CD4-positive, alpha-beta T cell treated with Interleukin-10 for 1 hour (primary cell): ENCODE data around the gene OR51B2.
"Not testable (repeated sequence)": the region's sequence is repeated elsewhere in the genome, so short reads cannot be mapped to it uniquely, and the experiment has no call there.

Experiments
- DNase-seq: peaks from one replicate; pipeline ENCODE4 v3.0.0-alpha.2; 2020

OR51B2 gene, protein sequence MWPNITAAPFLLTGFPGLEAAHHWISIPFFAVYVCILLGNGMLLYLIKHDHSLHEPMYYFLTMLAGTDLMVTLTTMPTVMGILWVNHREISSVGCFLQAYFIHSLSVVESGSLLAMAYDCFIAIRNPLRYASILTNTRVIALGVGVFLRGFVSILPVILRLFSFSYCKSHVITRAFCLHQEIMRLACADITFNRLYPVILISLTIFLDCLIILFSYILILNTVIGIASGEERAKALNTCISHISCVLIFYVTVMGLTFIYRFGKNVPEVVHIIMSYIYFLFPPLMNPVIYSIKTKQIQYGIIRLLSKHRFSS

DNA sequence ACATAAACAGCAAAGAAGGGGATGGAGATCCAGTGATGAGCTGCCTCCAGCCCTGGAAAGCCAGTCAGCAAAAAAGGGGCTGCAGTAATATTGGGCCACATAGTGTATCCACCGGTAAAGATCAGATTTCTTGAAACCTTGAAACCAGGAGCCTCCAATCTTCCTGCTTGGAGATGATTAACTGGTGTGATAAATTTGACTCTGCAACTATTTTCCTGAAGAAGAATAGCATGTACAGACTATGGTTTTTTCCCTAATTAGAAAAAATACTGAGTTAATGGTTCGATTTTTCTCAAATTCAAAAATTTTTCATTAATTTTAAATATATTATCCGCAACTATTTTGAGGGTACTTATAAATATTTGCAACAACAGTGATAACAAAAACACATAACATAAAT lies at the start of gene OR51B2:
Gene OR51B2, minus strand, starts transcription at position 101 of the 400 bp plus-strand sequence. Its CDS starts 0 bp downstream, at position 101.
- no peak for DNase-seq

DNA sequence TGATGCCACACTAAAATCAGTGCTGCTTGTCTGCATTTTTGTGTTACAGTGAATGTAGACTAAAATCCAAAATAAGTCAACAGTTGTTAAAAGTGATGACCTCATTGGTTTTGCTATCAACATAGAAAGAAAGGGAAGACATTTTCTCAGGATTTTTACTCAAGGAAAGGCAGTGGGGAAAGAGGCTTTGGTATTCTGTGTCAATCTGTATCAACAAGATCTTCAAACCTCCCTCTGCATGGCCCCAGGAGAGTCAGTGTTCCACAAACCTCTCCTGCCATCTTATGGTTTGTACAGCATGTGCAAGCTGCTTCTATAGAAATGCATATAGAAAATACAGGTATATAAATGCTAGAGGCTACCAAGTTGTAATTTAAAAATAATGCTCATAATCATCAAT lies 45.7 kb upstream of the OR51B2 start:
- DNase-seq, result no peak

DNA sequence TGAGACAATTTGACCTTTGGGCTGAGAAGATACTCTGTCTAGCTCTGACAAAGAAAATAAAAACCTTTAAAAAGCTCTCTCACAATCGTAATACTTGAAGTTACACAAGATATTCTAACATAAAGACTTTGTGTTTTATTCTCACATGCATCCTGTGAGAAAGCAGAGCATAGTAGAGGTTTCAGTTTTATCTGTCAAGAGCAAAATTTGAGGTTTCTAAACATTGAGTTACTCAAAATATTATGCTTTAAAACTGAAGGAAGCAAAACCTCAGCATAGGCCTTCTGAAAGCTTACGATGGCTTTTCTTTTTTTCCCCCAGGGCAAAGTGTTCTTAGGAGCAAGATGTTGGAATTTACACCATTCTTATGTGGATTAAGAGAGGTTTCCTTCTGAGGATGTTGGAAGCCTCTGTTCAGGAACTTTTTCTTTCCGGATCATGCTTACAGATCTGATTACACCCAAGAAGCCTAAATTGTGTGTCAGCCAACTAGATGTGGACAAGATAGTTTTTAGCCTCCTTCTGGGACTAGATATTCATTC lies 44.5 kb upstream of the OR51B2 start:
- DNase-seq, result no peak

DNA sequence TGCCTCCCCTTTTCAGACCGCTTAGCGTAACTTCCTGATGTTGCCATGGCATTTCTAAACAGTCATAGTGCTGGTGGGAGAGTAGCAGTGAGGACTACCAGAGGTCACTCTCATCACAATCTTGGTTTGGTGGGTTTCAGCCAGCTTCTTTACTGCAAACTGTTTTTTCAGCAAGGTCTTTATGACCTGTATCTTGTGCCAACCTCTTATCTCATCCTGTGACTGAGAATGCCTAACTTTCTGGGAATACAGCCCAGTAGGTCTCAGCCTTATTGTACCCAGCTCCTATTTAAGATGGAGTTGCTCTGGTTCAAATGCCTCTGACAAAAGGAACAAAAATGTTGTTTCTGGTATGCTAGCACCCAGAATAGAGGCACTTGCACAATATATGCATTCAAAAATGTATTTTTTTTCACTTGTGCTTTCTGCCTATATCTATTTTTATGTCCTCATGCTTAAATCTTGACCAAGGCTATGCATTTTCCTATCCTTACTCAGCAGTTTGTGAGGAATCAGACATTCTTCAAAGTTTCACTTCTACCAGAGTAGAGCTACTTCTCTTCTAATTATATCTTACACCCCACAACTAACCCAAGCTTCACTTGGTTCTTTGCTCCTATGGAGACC lies 43.5 kb upstream of the OR51B2 start:
- no peak for DNase-seq

DNA sequence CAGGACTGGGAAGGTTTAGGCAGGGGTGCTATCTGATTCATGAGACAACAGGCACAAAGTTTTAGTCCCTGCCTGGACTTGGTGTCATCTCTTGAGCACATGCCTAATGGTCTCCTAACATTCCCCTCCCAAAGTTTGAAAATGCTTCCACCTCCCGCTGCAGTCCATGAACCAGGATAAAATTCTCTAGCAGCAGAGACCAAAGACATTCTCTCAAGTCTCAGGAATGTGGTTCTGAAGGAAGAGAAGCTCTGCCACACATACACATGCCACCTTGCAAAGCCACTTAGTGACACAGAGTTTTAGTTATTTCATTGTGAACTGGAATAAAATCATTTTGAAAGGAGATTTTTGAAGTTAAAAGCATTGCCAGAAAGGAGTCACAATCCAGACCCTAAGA lies 42.8 kb upstream of the OR51B2 start:
- no peak for DNase-seq

DNA sequence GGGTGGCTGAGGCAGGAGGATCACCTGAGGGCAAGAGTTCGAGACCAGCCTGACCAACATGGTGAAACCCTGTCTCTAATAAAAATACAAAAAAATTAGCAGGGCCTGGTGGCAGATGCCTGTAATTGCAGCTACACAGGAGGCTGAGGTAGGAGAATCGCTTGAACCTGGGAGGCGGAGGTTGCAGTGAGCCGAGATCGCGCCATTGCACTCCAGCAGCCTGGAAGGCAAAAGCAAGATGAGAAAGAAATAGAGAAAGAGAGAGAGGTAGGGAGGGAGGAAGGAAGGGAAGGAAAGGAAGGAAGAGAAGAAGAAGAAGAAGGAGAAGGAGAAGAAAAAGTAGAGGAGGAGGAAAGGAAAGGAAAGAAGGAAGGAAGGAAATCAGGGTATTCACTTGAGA lies 42.3 kb upstream of the OR51B2 start:
- DNase-seq, result not testable (repeated sequence)

DNA sequence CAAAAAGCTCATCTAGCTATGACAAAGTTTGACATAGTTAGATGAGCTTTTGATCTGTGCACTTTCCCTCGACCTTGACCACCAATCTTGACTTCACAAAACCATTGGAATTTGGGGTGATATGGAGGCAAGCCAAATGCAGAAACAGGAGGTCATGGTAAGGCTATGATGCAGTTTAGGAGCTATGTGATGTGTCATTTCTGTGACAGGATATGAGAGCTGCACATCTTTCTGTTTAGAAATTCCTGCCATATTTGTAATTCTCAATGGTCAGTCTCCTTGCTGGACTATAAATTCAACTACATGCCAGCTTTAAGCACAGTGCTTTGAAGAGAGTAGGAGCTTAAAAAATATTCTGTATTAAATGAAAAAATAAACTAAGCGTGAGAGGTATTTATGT lies 40.1 kb upstream of the OR51B2 start:
- DNase-seq, result no peak

DNA sequence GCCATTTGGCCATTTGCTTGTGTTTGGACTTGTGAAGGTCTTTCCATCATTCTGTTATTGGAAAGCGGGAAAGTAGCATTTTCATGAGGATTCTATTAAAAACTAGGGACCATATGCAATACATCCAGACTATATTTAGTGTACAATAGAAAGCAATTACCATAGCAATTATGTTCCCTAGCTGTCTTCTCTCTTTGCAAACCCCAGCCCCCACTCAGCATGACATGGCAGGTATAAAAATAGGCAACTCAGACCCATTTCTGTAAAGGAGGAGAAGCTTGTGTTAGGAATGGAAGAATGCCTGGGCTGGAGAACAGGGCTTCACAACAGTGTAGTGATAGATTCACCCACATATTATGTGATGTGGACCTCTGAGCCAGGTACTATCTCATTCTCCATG lies 39.6 kb upstream of the OR51B2 start:
- DNase-seq, result no peak

DNA sequence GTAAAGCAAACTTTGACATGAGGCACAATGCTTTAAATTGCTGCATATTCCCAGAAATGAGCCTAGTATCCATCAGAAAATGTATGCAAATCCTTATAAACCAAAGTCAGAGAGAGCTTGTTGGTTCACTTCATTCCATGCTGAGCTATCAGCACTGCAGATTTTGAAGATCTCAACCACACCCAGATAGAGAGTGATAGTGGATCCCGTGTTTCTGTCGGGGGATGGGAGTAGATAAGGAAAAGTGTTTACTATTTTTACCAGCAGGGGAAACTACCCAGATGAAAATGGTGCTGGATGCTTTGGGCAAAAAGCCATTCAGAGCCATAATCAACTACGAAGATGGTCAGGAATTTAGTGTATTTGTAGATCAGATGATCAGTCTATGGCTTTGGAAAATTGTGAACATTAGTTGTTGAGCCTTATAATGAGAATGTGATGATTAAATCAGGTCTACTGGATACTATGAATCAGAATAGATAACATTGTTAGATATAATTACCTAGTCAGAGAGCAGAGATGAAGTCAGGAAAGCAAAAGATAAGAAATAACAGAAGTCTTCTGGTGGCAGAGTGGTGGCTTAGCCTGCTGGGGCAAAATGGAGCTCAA lies 38.0 kb upstream of the OR51B2 start:
- DNase-seq, result no peak

DNA sequence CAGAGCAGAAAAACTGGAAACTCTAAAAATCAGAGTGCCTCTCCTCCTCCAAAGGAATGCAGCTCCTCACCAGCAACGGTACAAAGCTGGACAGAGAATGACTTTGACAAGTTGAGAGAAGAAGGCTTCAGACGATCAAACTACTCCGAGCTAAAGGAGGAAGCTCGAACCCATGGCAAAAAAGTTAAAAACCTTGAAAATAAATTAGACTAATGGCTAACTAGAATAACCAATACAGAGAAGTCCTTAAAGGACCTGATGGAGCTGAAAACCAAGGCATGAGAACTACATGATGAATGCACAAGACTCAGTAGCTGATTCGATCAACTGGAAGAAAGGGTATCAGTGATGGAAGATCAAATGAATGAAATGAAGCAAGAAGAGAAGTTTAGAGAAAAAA lies 31.9 kb upstream of the OR51B2 start:
- not testable (repeated sequence) for DNase-seq

DNA sequence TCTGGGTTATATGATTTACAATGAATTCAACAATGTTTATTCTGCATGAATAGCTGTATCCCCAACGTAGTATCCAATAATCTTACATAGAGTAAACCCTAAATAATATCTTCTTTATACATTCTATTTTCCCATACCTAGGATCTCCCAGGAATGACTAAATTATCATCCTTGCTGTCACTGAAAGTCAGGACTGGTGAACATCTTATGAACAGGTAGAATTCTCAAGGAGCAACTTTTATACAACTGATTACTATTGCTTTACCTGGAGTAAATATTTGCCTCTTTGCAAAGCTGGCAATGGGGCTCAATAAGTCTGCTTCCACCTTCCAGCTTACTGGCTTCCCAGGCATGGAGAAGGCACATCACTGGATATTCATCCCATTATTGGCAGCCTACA lies 27.1 kb upstream of the OR51B2 start, which contains the start of gene OR51B6:
Gene OR51B6, plus strand, starts transcription at position 301 of the 400 bp plus-strand sequence. Its CDS starts 0 bp downstream, at position 301.
- DNase-seq, result no peak

DNA sequence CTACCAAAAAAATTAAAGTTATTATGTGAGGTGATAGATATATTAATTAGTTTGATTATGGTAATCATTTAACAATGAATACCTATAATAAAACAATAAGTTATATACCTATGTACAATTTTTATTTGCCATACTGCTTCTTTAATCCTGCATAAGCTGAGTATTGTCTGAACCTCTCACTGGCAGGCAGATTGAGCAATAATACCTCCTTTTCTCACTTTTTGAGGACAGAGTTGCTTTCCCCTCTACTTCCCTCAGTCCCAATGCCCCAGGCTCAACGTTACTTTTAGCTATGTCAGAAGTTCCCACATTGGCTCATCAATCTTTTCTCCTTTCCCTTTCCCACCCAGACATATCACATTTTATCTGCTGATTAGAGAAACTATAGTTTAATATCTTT lies 25.5 kb upstream of the OR51B2 start:
- DNase-seq, result no peak

DNA sequence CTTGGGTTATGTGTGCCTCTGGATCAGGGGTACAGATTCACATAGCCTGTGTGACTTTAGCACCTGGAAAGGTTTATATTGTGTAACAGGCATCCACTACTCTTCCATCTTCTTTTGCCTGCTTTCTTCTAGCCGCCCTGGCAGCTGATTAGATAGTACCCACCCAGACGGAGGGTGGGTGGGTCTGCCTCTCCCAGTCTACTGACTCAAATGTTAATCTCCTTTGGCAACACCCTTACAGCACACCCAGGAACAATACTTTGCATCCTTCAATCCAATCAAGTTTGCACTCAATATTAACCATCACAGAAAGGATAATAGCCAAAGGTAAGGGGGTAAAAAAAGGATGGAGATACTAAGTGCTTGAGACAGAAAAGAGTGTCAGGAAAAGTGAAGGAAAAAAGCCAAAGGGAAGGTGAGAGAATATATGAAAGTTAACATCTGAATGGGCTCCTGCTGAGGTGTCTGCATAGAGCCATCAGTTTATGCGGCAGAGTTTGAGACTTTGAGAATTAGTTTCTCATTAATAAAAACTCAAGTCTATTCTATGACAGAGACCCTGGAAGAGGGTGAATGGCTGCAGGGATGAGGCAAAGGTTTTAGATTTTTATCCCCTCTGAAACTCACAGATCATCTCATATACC lies 24.6 kb upstream of the OR51B2 start:
- no peak for DNase-seq

DNA sequence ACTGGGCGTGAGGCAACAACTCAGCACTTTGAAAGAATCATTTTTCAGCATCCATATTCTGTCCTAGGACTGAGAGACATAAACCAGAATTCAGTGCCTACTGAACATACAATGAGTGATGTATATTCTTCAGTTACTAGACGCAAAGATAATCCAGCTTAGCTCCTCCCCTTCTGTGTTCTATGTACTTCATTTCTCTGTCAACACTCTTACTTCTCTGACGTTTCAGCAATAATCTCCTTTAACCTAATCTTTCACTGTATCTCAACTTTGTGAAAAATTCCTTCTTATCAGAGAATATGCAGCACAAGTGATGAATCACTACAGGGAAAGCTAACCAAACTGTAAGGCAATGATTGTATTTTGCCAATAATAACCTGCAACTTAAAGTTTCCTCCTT lies 21.7 kb upstream of the OR51B2 start:
- no peak for DNase-seq

DNA sequence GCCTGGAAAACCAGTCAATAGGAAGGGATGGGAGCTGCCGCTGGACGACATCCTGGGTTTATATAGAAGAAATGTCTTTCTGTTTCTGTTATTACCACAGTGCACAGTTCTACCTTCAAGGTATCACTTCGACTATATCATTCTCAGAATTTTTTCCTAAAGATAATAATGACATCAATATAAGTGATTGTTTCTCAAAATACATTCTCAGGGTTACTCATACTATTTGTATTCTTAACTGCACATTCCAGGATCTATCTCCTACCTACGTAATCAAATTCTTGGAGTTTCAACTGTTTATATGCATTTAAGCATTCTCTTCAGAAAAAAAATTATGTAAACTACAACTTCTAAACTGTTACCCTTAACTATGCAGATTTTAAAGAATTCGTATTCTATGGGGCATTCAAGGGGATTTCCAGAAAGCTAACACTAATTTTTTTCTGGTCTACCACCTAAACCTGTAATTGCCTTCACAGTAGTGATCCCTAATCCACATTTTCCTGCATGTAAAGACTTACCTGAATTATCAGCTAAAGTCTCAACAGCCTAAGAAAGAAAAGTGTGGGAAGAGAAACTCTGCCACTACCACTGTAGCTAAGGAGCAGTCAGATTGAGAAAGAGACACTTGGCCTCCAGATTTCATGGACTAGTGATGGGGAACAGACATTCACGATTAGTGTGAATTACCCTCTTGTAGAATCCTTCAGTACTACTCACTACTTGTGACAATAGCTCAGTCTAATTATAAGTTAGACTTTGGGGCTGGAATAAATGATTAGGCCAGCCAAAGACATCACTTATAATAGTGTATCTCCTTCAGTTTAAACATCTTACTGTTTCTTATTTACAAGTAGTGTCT lies 19.6 kb upstream of the OR51B2 start, which contains the start of gene OR51B5:
Gene OR51B5, minus strand, starts transcription at position 51 of the 862 bp plus-strand sequence. Its CDS starts 0 bp downstream, at position 51.
- no peak for DNase-seq

DNA sequence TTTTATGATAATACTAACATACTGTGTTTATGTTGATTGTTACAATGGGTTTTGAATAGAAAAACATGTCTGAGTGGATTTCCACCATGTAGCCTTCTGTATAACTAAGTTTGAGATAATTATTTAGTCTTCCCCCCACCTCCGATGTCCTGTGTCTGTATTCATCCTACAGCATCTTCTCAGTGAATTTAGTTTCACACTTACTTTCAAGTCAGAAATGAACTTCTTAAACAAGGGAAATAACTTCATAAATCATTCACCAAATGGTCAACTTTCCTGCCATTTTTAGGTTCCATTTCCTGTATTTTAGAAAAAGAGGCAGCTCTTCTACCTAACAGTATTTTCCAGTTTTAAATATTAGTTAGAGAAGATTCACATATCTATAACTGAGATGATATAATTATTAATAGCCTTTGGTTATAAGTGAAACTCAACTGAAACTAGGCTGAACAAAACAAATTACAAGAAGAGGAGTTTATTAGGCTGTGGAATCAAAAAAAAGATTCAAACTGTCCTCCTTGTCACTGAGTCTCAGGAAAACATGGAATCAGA lies 15.8 kb upstream of the OR51B2 start:
- DNase-seq, result no peak

DNA sequence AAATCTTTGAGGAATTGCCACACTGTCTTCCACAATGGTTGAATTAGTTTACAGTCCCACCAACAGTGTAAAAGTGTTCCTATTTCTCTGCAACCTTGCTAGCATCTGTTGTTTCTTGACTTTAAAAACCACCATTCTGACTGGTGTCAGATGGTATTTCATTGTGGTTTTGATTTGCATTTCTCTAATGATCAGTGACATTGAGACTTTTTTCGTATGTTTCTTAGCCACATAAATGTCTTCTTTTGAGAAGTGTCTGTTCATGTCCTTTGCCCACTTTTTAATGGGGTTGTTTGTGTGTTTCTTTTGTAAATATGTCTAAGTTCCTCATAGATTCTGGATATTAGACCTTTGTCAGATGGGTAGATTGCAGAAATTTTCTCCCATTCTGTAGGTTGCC lies 13.2 kb upstream of the OR51B2 start:
- DNase-seq, result not testable (repeated sequence)

DNA sequence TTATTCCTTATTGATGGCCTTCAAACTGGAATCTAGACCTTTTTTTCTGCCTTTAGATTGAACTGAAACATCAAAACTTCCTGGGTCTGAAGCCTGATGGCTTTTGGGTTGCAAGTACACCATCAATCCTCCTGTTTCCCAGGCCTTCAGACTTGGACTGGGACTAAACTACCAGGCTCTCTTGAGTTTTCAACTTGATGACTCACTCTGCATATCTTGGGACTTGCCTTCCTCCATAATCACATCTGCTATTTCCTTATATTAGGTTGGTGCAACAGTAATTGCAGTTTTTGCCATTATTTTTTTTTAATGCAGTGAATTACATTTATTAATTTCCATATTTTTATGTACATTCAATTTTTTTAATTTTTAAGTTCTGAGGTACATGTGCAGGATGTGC lies 12.2 kb upstream of the OR51B2 start:
- DNase-seq, result no peak

DNA sequence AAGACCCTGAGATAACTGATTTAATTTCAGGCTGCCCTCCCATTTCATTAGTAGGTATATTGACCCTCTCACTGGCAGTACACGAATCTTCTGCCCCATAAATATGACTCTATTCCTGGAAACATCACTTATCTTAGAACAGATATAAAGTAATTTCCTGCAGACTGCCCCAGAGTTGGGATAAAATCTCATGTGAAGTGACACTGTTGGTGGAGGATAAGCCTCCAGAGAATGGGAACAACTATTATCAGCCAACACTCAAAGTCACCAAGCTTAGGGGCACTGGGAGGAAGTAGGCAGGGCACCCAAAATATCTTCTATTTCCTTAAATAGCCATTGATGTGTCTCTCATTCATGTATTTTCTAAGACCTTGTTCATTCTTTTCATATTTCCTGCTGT lies 11.1 kb upstream of the OR51B2 start:
- no peak for DNase-seq

DNA sequence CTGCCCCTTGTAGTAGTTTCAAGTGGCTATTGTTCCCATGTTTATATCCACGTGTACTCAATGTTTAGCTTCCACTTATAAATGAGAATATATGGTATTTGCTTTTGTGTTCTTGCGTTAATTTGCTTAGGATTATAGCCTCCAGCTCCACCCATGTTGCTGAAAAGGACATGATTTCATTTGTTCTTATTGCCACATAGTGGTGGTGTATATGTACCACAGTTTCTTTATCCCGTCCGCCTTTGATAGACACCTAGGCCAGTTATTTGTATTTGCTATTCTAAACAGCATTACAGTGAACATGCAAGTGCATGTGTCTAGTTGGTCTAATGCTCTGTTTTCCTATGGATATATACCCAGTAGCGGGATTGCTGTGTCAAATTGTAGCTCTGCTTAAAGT lies 6.8 kb downstream of the OR51B2 start:
- DNase-seq, result no peak

DNA sequence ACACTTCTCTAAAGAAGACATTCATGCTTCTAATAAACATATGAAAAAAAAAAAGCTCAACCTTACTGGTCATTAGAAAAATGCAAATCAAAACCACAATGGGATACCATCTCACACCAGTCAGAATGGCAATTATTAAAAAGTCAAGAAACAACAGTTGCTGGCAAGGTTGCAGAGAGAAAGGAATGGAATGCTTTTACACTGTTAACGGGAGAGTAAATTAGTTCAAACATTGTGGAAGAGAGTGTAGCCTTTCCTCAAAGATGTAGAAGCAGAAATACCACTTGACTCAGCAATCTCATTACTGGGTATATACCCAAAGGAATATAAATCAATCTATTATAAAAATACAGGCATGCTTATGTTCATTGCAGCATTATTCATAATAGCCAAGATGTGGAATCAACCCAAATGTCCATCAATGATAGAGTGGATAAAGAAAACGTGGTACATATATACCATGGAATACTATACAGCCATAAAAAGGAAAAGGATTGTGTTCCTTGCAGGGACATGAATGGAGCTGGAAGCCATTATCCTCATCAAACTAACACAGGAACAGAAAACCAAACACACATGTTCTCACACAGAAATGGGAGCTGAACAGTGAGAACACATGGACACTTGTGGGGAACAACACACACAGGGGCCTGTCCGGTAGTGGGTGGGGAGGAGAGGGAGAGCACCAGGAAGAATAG lies 10.6 kb downstream of the OR51B2 start:
- DNase-seq, result not testable (repeated sequence)
